ENCODE data around the gene GRK4.

GRCh38 chr4:2930135-2930757 is 33.1 kb upstream of the GRK4 start:
- TF ChIP-seq CTCF (IDR thresholded peaks at IDR 0.05; ENCODE audit: low read depth, low read length) (no peak), MAX (IDR thresholded peaks at IDR 0.05; ENCODE audit: low read depth, low read length) (no peak), POLR2A (IDR thresholded peaks at IDR 0.05; ENCODE audit: extremely low read depth, insufficient read length) (no peak)

Measured in NB4 (cell line).